GM12878 (cell line): ENCODE measurements around the gene PLEKHS1.

Experiments
- CTCF ChIP-seq, 3 experiments: IDR thresholded peaks in 2 of 3; conservative IDR thresholded peaks in 1 of 3; 2 replicates each; pipeline ENCODE4 v1.5.1; 2011; ENCODE audit warnings: low read depth in 3 of 3, low read length in 3 of 3, mild to moderate bottlenecking in 3 of 3, control low read depth in 2 of 3, moderate library complexity in 2 of 3, inconsistent platforms in 1 of 3, mixed read lengths in 1 of 3; ENCODE audit not compliant: control insufficient read depth in 2 of 3, insufficient read depth in 1 of 3; ENCODE audit errors: extremely low read depth in 1 of 3
- RB1 ChIP-seq: fragments of 450-650 bp; formaldehyde crosslinking; IDR thresholded peaks from 2 replicates; pipeline ENCODE4 v1.6.1; 2017; ENCODE audit warnings: mild to moderate bottlenecking, borderline replicate concordance
- REST ChIP-seq: IDR thresholded peaks from 2 replicates; pipeline ENCODE4 v1.6.1; 2012; ENCODE audit warnings: mild to moderate bottlenecking, low read depth, low read length
- RFX5 ChIP-seq: IDR thresholded peaks from 2 replicates; pipeline ENCODE4 v1.6.1; 2011; ENCODE audit warnings: low read depth, low read length, improper control_type of control experiment
- ZBED1 ChIP-seq: IDR thresholded peaks from 2 replicates; pipeline ENCODE4 v1.6.1; 2016; ENCODE audit warnings: borderline replicate concordance

- TF ChIP-seq CTCF (IDR thresholded peaks at IDR 0.05 in 2 of 3, conservative IDR thresholded peaks at IDR 0.05 in 1 of 3; ENCODE audit: control insufficient read depth in 2 of 3, extremely low read depth in 1 of 3, insufficient read depth in 1 of 3, low read depth in 3 of 3, low read length in 3 of 3) (no peak), RB1 (no peak), RFX5 (no peak), REST (no peak), ZBED1 (no peak)
Observed at GRCh38 chr10:113765910-113766309, 14.4 kb downstream of the PLEKHS1 start.
